Chondrocyte (in vitro differentiated cells): Measurements from ENCODE around the gene CSF1. TPM values are rescaled to one million over a fixed set of nuclear protein-coding genes. Genes with fewer than 3 reads are reported as not detected.

ENCODE experiments used
- DNase-seq: peaks from one replicate; pipeline ENCODE4 v3.0.0; 2021; ENCODE audit warnings: mixed read lengths, low spot score
- H3K27ac Mint-ChIP-seq: one replicate; pipeline ENCODE4 v1.8.0; 2021; ENCODE audit warnings: mild to moderate bottlenecking, moderate library complexity, mixed read lengths; ENCODE audit not compliant: unreplicated experiment
- H3K27me3 Mint-ChIP-seq: 2 replicates; pipeline ENCODE4 v1.8.0; 2021; ENCODE audit warnings: low read depth, mixed read lengths
- H3K36me3 Mint-ChIP-seq: 2 replicates; pipeline ENCODE4 v1.8.0; 2021; ENCODE audit warnings: low read depth, mixed read lengths
- H3K4me1 Mint-ChIP-seq: 2 replicates; pipeline ENCODE4 v1.8.0; 2021; ENCODE audit warnings: low read depth, mild to moderate bottlenecking, mixed read lengths
- H3K4me3 Mint-ChIP-seq: one replicate; pipeline ENCODE4 v1.8.0; 2021; ENCODE audit warnings: mild to moderate bottlenecking, moderate library complexity, mixed read lengths; ENCODE audit not compliant: unreplicated experiment
- H3K9me3 Mint-ChIP-seq: 2 replicates; pipeline ENCODE4 v1.8.0; 2021; ENCODE audit warnings: low read depth, mixed read lengths
- total RNA-seq: library from RNA; stranded (reverse); gene quantifications from 3 replicates; pipeline ENCODE4 v1.2.1, GENCODE V29; 2021
- TF ChIP-seq, protein P1 (sequence below): fragments of 200-600 bp; sonication (generic); IDR thresholded peaks from 2 replicates; pipeline ENCODE4 v1.5.0; 2021; ENCODE audit warnings: antibody characterized with exemption, mild to moderate bottlenecking, moderate library complexity

Gene CSF1
- total RNA-seq, 1 donor from 2014 or later, result 19.8 TPM

DNA sequence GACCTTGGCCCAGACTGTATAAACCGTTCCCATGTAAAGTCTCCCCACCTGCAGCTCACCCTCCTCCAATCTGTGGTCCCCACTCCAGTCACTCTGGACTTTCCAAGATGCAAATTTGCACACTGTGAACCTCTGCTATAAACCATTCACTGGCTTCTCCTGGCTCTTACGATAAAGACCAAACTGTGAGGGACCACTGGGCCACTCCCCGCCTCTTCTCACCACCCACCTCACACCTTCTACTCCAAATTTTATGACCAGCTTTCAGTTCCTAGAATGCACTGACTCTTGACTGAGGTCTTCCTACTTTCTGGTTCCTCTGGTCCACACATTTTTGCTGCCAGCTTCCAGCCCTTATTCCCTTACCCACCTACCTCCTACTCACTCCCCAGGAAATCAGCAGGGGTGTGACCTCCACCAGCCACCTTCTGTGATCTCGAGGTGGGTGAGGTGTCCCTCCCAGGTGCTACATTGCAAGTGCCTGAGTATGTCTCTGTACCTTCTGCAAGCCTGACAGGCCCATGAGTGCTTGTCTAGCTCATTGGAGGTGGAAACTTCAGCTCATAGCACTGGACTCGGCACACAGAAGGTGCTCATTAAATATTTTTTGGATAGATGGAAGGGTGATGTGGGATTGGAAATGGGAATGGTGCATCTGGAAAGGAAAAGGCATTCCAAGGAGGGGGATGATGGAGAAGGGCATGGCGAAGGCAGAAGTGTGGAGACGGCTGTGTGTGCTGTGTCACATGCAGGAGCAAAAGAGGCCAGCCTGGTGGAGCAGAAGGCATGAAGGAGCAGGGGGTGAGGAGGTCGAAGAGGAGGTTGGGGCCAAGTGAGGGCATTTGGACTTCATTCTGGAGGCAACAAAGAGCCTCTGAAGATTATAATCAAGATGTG lies 15.6 kb upstream of the CSF1 start:
- Mint-ChIP-seq H3K4me3 (no peak overlapping the region), H3K4me1 (no peaks in the 10 kb centered on the region), H3K27ac (no peak overlapping the region), H3K9me3 (no peaks in the 10 kb centered on the region), H3K36me3 (no peaks in the 10 kb centered on the region), H3K27me3 (no peaks in the 10 kb centered on the region)
- DNase-seq, result no peak
- TF ChIP-seq, protein P1, sequence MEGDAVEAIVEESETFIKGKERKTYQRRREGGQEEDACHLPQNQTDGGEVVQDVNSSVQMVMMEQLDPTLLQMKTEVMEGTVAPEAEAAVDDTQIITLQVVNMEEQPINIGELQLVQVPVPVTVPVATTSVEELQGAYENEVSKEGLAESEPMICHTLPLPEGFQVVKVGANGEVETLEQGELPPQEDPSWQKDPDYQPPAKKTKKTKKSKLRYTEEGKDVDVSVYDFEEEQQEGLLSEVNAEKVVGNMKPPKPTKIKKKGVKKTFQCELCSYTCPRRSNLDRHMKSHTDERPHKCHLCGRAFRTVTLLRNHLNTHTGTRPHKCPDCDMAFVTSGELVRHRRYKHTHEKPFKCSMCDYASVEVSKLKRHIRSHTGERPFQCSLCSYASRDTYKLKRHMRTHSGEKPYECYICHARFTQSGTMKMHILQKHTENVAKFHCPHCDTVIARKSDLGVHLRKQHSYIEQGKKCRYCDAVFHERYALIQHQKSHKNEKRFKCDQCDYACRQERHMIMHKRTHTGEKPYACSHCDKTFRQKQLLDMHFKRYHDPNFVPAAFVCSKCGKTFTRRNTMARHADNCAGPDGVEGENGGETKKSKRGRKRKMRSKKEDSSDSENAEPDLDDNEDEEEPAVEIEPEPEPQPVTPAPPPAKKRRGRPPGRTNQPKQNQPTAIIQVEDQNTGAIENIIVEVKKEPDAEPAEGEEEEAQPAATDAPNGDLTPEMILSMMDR, result no peak

DNA sequence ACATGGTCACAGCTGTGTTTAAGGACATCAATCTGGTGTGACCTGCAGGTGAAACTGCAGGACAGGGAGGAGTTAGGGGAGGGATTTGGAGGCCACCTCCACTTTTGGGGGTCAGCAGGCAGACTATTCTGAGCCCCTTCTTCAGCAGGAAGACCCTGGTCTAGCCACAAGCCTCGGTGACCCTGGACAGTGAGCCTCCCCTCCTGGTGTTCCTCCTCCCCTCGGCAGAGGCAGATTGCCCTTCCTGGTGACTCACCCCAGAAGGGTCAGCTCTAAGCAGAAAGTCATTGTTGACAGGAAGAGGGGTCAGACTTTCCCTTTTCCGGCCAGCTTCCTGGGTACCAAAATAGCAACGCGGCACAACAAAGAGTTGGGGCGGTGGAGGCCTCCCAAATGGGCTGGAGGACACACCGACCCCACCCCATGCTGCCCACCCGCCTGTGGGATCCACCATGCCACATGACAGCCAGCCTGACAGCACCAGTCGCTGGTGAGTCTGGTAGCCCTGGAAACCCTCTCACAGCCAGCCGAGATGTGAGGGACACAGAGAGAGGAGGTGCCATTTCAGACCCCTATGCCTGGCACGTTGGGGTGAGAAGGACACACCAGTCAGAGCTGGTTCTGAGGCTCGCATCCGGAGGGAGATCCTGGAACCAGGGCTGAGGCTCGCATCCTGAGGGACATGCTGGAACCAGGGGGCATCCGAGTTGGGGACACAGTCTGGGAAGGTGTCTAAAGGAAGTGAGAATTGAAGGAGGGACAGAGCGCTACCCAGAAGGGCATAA lies 14.7 kb upstream of the CSF1 start:
- Mint-ChIP-seq H3K4me1 (no peaks in the 10 kb centered on the region), H3K36me3 (no peaks in the 10 kb centered on the region), H3K4me3 (no peak overlapping the region), H3K27me3 (no peaks in the 10 kb centered on the region), H3K27ac (no peak overlapping the region), H3K9me3 (no peaks in the 10 kb centered on the region)
- TF ChIP-seq, protein P1, result no peak
- DNase-seq, result no peak

DNA sequence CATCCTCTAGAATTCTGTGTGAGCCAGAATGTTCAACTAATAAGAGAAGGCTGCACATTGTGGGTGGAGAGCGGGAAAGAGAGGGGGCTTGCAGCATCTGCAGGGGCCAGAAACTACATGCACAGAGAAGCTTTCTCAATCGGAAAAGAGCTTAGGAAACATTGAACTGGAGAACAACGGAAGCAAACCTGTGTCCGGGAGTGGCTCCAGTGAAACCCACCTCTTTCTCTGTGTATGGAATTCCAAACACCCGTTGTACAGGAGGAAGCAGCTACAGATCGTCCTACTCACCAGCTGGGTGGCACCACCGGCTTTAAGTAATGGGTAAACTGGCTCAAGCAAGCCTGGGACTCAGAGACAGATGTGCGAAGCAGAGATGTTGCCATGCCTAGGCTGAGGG lies 14.0 kb upstream of the CSF1 start:
- TF ChIP-seq, protein P1, result no peak
- H3K27me3 Mint-ChIP-seq, result no peaks in the 10 kb centered on the region

DNA sequence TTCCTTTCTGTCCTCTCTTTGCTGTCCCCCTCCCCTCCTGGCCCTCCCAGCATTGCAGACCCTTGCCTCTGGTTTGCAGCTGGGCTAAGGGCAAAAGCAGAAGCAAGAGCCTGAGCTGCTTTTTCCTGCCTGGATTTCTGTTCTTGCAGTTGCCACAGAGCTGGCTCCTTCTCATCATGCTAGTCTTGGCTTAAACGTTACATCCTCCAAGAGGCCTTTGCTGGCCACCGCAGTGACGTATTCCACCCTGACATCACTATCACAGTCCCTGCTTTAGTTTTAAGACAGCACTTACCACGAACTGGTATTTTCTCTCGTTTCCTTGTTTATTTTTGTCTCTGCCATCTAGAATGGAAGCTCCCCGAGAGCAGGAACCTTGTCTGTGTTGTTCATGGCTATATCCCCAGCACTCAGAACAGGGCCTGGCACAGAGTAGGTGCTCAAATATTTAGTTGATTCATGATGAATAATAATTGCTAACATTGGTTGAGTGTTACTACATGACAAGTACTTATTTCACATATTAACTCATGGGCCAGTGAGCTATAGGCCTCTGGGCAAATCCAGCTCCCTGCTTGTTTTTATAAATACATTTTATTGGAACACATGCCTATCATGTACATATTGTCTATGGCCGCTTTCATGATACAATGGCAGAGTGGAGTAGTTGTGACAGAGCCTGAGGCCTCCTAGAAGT lies 13.2 kb upstream of the CSF1 start:
- Mint-ChIP-seq H3K27ac (no peak overlapping the region), H3K27me3 (no peaks in the 10 kb centered on the region), H3K9me3 (no peaks in the 10 kb centered on the region), H3K4me1 (no peaks in the 10 kb centered on the region), H3K4me3 (no peak overlapping the region), H3K36me3 (no peaks in the 10 kb centered on the region)
- DNase-seq, result no peak
- TF ChIP-seq, protein P1, result no peak

More for the DNA sequence above, 14.0 kb upstream of the CSF1 start:
- no peaks in the 10 kb centered on the region for H3K36me3 Mint-ChIP-seq
- H3K27ac Mint-ChIP-seq, result no peak overlapping the region
- no peak overlapping the region for H3K4me3 Mint-ChIP-seq
- DNase-seq, result no peak
- H3K9me3 Mint-ChIP-seq, result no peaks in the 10 kb centered on the region
- no peaks in the 10 kb centered on the region for H3K4me1 Mint-ChIP-seq

DNA sequence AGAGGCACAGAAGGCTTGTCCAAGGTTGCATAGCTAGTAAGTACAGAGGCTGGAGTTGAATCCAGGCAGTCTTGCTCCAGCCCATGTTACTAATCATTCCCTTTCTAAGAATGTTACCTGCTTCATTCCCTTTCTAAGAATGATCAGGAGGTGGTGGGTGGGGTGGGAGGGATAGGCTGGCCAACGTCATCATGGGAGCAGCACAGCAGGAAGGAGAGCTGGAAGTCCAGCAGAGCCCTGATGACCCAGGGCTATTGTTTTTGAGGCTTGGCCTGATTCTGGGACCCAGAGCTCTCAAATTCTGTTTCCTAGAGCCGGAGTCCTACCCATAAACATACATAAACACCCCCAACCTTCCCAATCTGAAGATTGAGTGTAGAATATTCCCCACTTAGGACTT lies 11.8 kb upstream of the CSF1 start:
- Mint-ChIP-seq H3K27ac (no peak overlapping the region), H3K4me3 (no peak overlapping the region), H3K4me1 (no peaks in the 10 kb centered on the region), H3K36me3 (no peaks in the 10 kb centered on the region), H3K9me3 (no peaks in the 10 kb centered on the region), H3K27me3 (no peaks in the 10 kb centered on the region)
- TF ChIP-seq, protein P1, result no peak
- no peak for DNase-seq
